ENCODE data around the gene MEMO1. TPM values are rescaled to one million over a fixed set of nuclear protein-coding genes. Genes with fewer than 3 reads are reported as not detected.

MEMO1 gene
- total and polyA plus RNA-seq, 9 of the 15 experiments (the other 6 are each of a cell fraction or from before 2014, with no cell fraction given): 22.1 to 87.7 (median 61.2) TPM

GRCh38 chr2:31979956-31980355, 30.9 kb downstream of the MEMO1 start (continued):
- TF ChIP-seq THRA (IDR thresholded peaks at IDR 0.05) (no peak), NFE2 (IDR thresholded peaks at IDR 0.05; ENCODE audit: low read depth) (no peak), KDM1A (IDR thresholded peaks at IDR 0.05) (no peak), PHB2 (IDR thresholded peaks at IDR 0.05; ENCODE audit: low read depth) (no peak), ZNF165 (CRISPR knock-in tag; IDR thresholded peaks at IDR 0.05; ENCODE audit: borderline replicate concordance) (no peak), YBX1 (IDR thresholded peaks at IDR 0.05) (no peak), DDX20 (tag; IDR thresholded peaks at IDR 0.05; ENCODE audit: low read depth) (no peak), ZNF778 (CRISPR knock-in tag; IDR thresholded peaks at IDR 0.05) (no peak), ZBTB7A (IDR thresholded peaks at IDR 0.05; ENCODE audit: borderline replicate concordance, control insufficient read depth, low read depth, low read length) (no peak)
- TF ChIP-seq, protein P1, sequence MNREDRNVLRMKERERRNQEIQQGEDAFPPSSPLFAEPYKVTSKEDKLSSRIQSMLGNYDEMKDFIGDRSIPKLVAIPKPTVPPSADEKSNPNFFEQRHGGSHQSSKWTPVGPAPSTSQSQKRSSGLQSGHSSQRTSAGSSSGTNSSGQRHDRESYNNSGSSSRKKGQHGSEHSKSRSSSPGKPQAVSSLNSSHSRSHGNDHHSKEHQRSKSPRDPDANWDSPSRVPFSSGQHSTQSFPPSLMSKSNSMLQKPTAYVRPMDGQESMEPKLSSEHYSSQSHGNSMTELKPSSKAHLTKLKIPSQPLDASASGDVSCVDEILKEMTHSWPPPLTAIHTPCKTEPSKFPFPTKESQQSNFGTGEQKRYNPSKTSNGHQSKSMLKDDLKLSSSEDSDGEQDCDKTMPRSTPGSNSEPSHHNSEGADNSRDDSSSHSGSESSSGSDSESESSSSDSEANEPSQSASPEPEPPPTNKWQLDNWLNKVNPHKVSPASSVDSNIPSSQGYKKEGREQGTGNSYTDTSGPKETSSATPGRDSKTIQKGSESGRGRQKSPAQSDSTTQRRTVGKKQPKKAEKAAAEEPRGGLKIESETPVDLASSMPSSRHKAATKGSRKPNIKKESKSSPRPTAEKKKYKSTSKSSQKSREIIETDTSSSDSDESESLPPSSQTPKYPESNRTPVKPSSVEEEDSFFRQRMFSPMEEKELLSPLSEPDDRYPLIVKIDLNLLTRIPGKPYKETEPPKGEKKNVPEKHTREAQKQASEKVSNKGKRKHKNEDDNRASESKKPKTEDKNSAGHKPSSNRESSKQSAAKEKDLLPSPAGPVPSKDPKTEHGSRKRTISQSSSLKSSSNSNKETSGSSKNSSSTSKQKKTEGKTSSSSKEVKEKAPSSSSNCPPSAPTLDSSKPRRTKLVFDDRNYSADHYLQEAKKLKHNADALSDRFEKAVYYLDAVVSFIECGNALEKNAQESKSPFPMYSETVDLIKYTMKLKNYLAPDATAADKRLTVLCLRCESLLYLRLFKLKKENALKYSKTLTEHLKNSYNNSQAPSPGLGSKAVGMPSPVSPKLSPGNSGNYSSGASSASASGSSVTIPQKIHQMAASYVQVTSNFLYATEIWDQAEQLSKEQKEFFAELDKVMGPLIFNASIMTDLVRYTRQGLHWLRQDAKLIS (CRISPR knock-in tag; IDR thresholded peaks at IDR 0.05): no peak
